ENCODE data around the gene PHLDB2.

- no peak for TF ChIP-seq CTCF (optimal IDR thresholded peaks at IDR 0.05 in 1 of 3, IDR thresholded peaks at IDR 0.05 in 1 of 3, conservative IDR thresholded peaks at IDR 0.05 in 1 of 3; ENCODE audit: extremely low read depth in 1 of 3, insufficient read depth in 2 of 3, low read length in 3 of 3)
- no peak for TF ChIP-seq EZH2 (IDR thresholded peaks at IDR 0.05; ENCODE audit: low read length)
Observed at GRCh38 chr3:111979434-111980038, 120.5 kb downstream of the PHLDB2 start.

All from keratinocyte (primary cell).